ENCODE results near the gene OGT.
"Not testable (repeated sequence)": the region's sequence is repeated elsewhere in the genome, so short reads cannot be mapped to it uniquely, and the experiment has no call there.

- TF ChIP-seq EZH2 (IDR thresholded peaks at IDR 0.05; ENCODE audit: borderline replicate concordance, control insufficient read depth, low read depth, low read length); SUZ12 (IDR thresholded peaks at IDR 0.05; ENCODE audit: unreplicated experiment); POLR2A (IDR thresholded peaks at IDR 0.05; ENCODE audit: low read depth, low read length); CTCF (IDR thresholded peaks at IDR 0.05 in 2 of 3, conservative IDR thresholded peaks at IDR 0.05 in 1 of 3; ENCODE audit: control insufficient read depth in 2 of 3, extremely low read depth in 1 of 3, insufficient read depth in 1 of 3, low read depth in 3 of 3, low read length in 3 of 3); BRCA1 (IDR thresholded peaks at IDR 0.05; ENCODE audit: low read depth, low read length); POLR2AphosphoS2 (IDR thresholded peaks at IDR 0.05; ENCODE audit: low read depth, low read length): not testable (repeated sequence)
These were observed 78.8 kb downstream of the OGT start for GRCh38 chrX:71611736-71612135.

Measured in GM12878 (cell line).